ENCODE data around the gene MMS22L. TPM values are rescaled to one million over a fixed set of nuclear protein-coding genes. Genes with fewer than 3 reads are reported as not detected.

MMS22L gene
- total and polyA plus RNA-seq, 2 of the 4 experiments (the other 2 are of a cell fraction): 6.1 to 18.6 TPM

DNA sequence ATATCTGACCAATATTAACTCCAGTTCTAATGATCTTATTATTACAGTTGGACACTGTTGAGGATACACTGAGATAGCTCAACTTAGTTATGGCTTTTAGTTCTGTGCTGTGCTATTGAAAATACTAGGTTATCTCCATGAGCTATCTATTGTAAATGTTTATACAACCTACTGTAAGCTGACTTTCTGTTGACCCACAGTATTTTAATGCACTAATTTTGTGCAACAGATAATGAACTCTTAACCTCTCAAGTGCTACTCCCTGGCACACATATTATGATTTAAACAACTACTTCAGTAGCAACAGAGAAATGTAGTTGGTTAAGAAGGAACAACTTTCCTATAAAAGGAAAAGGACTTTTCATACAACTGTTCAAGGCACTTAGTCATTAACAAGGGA lies 5.2 kb upstream of the MMS22L start:
- TF ChIP-seq CHD1 (IDR thresholded peaks at IDR 0.05; ENCODE audit: low read depth, low read length) (no peak), NFE2L2 (IDR thresholded peaks at IDR 0.05; ENCODE audit: low read depth, low read length) (no peak)
- no peak overlapping the region for H2AK9ac ChIP-seq (replicated peaks; ENCODE audit: low read depth, low read length, poor library complexity)
- H2AK5ac ChIP-seq (ENCODE audit: low read depth, low read length): no peak overlapping the region
- dilution Hi-C loops (cut with HindIII; ENCODE audit: low sequenced_read_pairs, unreplicated experiment): no loop called here
- H2BK5ac ChIP-seq (ENCODE audit: low read depth, low read length, poor library complexity, severe bottlenecking): no peak overlapping the region
- H3K27me3 ChIP-seq (ENCODE audit: control insufficient read depth, insufficient read depth, low read length): no peaks in the 10 kb centered on the region
- no peak overlapping the region for H2BK15ac ChIP-seq (ENCODE audit: low read depth, low read length)
- no TSS peak for BruUV-seq (replicated peaks)
- no peak overlapping the region for H4K5ac ChIP-seq (ENCODE audit: low read depth, low read length)
- no peaks in the 10 kb centered on the region for H4K20me1 ChIP-seq (ENCODE audit: insufficient read depth, low read length)
- H2AFZ ChIP-seq (replicated peaks; ENCODE audit: low read length, poor library complexity): no peak overlapping the region
- H3K4me2 ChIP-seq (ENCODE audit: low read depth, low read length): no peak overlapping the region
- intact Hi-C loops (cut with micrococcal nuclease): no loop called here
- CTCF ChIA-PET: no interaction called here
- in situ Hi-C loops (cut with MboI; ENCODE audit: low sequenced_read_pairs): no loop called here
- no peak overlapping the region for H4K8ac ChIP-seq (ENCODE audit: low read depth in 2 of 2, low read length in 2 of 2)
- no peak for DNase-seq
- H3K36me3 ChIP-seq (ENCODE audit: control insufficient read depth, insufficient read depth, low read length): no peaks in the 10 kb centered on the region
- H3K9me3 ChIP-seq (ENCODE audit: control insufficient read depth, insufficient read depth, low read length): no peaks in the 10 kb centered on the region
- H3K79me1 ChIP-seq (ENCODE audit: low read depth in 1 of 2, low read length in 2 of 2): no peaks in the 10 kb centered on the region
- no peak overlapping the region for H4K91ac ChIP-seq (ENCODE audit: insufficient read depth, low read depth, low read length)
- no peak overlapping the region for H2BK120ac ChIP-seq (ENCODE audit: low read depth, low read length)
- POLR2A ChIA-PET (ENCODE audit: unreplicated experiment): no interaction called here
- no peak overlapping the region for H3K23ac ChIP-seq (ENCODE audit: low read depth, low read length)
- no peak overlapping the region for H3K14ac ChIP-seq (replicated peaks; ENCODE audit: low read depth, low read length)
- H3K4me3 ChIP-seq (ENCODE audit: insufficient read depth, low read depth, low read length): no peak overlapping the region
- no peak overlapping the region for H2BK20ac ChIP-seq (ENCODE audit: low read depth, low read length)
- no peak overlapping the region for H3K56ac ChIP-seq (ENCODE audit: extremely low read depth, insufficient read depth, low read length)
- no peak for ATAC-seq (ENCODE audit: low read depth)
- H3K9ac ChIP-seq (ENCODE audit: low read depth, low read length): no peak overlapping the region
- peaks cover 3% of the 10 kb centered on the region; the same call in 1 of the 2 replicates for H3K4me1 ChIP-seq (ENCODE audit: control insufficient read depth, insufficient read depth, low read length)
- no peak overlapping the region for H3K4ac ChIP-seq (ENCODE audit: low read depth, low read length)
- no peaks in the 10 kb centered on the region for H3K9me1 ChIP-seq (ENCODE audit: insufficient read depth, low read length)
- no peak overlapping the region for H3K27ac ChIP-seq (ENCODE audit: insufficient read depth, low read length)
- no peak overlapping the region for H3K18ac ChIP-seq (ENCODE audit: low read depth, low read length)
